Left lobe of liver (tissue), 2 donors: ENCODE measurements around the gene PSKH1. TPM values are rescaled to one million over a fixed set of nuclear protein-coding genes. Genes with fewer than 3 reads are reported as not detected.
"Not testable (repeated sequence)": the region's sequence is repeated elsewhere in the genome, so short reads cannot be mapped to it uniquely, and the experiment has no call there.

ENCODE experiments used
- ATAC-seq: fragments of 200-7000 bp; cut with Tn5 transposase; one replicate; pipeline ENCODE4 v1.9.1; 2020; ENCODE audit warnings: mild to moderate bottlenecking, moderate library complexity
- DNase-seq: peaks from one replicate; pipeline ENCODE4 v3.0.0-alpha.2; 2020; ENCODE audit warnings: low spot score
- total RNA-seq: library from RNA; stranded (reverse); gene quantifications from one replicate; pipeline ENCODE4 v1.2.1, GENCODE V29; 2021
- donor health status: DM: no; HTN: no; CAD: no; lungs with moderate emphysema.
- donor health status: DM: no; HTN: yes; CAD: no.

Gene PSKH1
- total RNA-seq, 1 donor from 2014 or later = 18.2 TPM

DNA sequence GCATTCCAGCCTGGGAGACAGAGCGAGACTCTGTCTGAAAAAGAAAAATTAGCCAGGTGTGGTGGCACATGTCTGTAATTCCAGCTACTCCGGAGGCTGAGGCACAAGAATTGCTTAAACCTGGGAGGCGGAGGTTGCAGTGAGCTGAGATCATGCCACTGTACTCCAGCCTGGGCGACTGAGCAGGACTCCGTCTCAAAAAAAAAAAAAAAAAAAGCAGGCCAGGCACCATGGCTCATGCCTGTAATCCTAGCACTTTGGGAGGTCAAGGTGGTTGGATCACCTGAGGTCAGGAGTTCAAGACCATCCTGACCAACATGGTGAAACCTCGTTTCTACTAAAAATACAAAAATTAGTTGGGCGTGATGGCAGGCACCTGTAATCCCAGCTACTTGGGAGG lies 79.2 kb downstream of the PSKH1 start:
- DNase-seq, ATAC-seq: not testable (repeated sequence)

DNA sequence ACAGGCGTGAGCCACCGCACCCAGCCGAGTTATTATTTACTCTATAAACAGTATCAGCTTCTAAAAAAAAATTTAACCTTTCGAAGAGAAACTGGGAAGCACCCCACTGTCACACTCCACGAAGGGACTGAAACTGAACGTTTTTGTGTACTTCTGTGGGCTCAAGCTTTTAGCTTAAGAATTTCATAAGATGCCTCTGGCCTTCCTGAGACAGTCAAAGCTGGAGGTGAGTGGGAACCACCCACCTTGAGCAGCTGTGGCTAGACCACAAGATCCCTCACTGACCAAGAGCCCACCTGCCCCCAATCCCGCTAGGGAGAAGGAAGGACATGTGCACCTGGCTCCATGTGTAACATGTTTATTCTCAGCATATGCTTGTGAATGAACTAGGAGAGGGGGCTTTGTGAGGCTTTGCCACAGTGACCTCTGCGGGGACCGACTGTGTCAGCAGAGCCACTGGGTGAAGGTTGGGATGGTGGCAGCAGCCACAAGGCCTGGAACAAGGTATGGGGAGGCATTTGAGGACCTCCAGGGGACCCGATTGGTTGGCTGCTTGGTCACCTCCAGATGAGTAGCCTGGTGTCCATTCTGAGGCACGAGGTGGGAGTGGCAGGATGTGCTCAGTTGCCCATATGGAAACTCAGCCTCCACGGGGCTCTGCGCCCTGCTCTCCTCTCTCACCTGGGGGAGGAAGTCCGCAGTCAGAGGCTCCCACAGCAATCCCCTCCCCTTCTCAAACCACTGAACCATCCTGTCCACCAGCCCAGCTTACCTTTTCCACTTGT lies 82.5 kb downstream of the PSKH1 start:
- DNase-seq = no peak
- ATAC-seq = no peak

DNA sequence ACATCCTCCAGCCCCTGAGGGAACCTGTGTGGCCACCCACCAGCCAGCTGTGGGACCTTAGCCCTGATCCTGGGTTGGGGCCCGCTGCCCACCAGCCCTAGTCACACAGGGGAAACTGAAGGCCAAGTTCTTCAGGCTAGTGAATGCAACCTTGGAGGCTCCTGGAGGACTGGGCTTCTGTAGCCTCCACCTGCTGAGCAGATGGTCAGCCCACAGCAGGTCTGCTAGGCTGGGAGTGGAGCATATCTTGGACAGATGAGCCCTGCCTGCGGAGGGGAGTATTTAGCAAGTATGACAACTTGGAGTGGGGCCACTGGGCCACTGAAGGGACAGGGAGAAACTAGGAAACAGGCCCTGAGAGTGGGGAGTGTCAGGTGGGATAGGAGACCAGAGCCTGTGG lies 83.2 kb downstream of the PSKH1 start:
- DNase-seq (no peak), ATAC-seq (no peak)

DNA sequence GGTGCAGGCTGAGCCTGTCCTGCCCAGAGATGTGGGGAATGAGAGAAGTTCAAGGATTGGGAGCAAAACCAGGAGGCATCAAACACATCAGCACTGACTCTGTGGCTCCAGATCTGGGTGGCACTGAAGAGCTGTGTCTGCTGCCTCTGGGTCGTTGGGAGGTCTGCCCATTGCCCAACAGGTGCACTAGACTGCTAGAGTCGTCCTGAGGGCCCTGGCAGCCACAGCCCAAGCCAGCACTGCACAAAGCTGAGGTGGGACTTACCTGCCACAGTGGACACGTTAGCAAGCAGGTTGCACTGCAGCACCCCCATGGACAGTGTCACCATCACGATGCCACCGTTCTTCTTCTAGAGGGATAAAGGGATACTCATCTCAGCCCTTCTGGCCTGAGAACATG lies 84.0 kb downstream of the PSKH1 start:
- no peak for DNase-seq
- ATAC-seq = no peak

DNA sequence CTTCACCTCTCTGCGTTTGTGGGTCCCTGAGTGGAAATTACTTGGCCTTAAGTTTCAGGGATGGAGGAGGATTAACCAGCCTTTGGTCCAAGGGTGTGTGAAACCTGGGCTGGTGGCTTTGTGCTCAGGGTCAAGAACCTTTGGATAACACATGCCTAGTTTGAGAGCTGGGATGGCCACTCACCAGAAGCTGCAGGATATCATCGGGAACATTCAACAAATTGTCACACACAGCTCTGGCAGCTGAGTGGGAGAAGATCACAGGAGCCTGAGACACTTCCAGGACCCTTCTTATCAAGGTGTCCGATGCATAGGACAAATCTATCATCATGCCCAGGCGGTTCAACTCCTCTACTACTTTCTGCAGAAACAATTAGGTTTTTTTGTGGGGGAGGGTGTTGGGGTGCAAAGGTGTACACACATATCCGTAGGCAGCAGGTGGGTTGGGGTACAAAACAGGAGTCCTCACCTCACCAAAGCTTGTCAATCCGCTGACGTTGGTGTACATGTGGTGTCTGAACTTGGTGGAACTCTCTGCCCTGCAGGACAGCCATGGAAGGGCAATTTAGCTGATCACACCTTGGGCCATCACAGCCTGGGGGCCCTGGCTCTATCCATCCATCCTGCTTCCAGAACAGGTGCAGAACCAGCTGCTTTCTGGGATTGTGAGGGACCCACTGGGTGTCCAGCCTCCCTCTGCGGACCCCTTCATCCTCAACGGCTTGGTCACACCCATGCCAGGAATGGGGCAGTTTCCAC lies 84.6 kb downstream of the PSKH1 start:
- no peak for DNase-seq
- ATAC-seq = no peak

Other genes starting within 250 kb of the PSKH1 start
- 1.1 TPM for gene CARMIL2, start 248.1 kb upstream of the PSKH1 start, total RNA-seq
- 5.0 TPM for gene ACD, start 233.0 kb upstream of the PSKH1 start, total RNA-seq
- 3.4 TPM for gene PARD6A, start 232.3 kb upstream of the PSKH1 start, total RNA-seq
- 10.6 TPM for gene ENKD1, start 226.5 kb upstream of the PSKH1 start, total RNA-seq
- 5.5 TPM for gene C16orf86, start 226.4 kb upstream of the PSKH1 start, total RNA-seq
- 33.8 TPM for gene GFOD2, start 173.9 kb upstream of the PSKH1 start, total RNA-seq
- gene RANBP10, start 86.7 kb upstream of the PSKH1 start, total RNA-seq = 35.6 TPM
- gene TSNAXIP1, start 86.4 kb upstream of the PSKH1 start, total RNA-seq = 2.1 TPM
- 12.8 TPM for gene THAP11, start 50.9 kb upstream of the PSKH1 start, total RNA-seq
- 23.2 TPM for gene NUTF2, start 46.3 kb upstream of the PSKH1 start, total RNA-seq
- gene CENPT, start 45.6 kb upstream of the PSKH1 start, total RNA-seq = 23.1 TPM
- gene EDC4, start 20.2 kb upstream of the PSKH1 start, total RNA-seq = 22.1 TPM
- 0.88 TPM for gene NRN1L, start 8.4 kb upstream of the PSKH1 start, total RNA-seq
- gene CTRL, start 38.6 kb downstream of the PSKH1 start, total RNA-seq = 0.73 TPM
- gene PSMB10, start 43.6 kb downstream of the PSKH1 start, total RNA-seq = 21.7 TPM
- 172 TPM for gene LCAT, start 50.9 kb downstream of the PSKH1 start, total RNA-seq
- 20.1 TPM for gene SLC12A4, start 75.4 kb downstream of the PSKH1 start, total RNA-seq
- not detected for gene DPEP3, start 87.2 kb downstream of the PSKH1 start, total RNA-seq
- gene DPEP2, start 106.2 kb downstream of the PSKH1 start, total RNA-seq = 1.0 TPM
- gene DPEP2NB, start 122.7 kb downstream of the PSKH1 start, total RNA-seq = not detected
- gene DDX28, start 130.0 kb downstream of the PSKH1 start, total RNA-seq = 5.1 TPM
- gene DUS2, start 130.0 kb downstream of the PSKH1 start, total RNA-seq = 7.6 TPM
- 27.6 TPM for gene NFATC3, start 192.1 kb downstream of the PSKH1 start, total RNA-seq